Gastrocnemius medialis (tissue), 4 donors: ENCODE results near the gene NRXN2.

Source experiments
- CTCF ChIP-seq, 5 experiments: fragments of 450-650 bp in 3 of 5; fragments of 200-600 bp in 2 of 5; sonication (generic) in 2 of 5; IDR thresholded peaks in 4 of 5; conservative IDR thresholded peaks in 1 of 5; 1 replicate in 4 of 5; 2 replicates in 1 of 5; pipeline ENCODE4 v1.5.1; 2016 to 2019; ENCODE audit warnings: antibody characterized with exemption in 5 of 5, mild to moderate bottlenecking in 3 of 5, moderate library complexity in 3 of 5
- POLR2A ChIP-seq, 2 donors: fragments of 450-650 bp; IDR thresholded peaks; one replicate each; pipeline ENCODE4 v1.6.1; 2017; ENCODE audit warnings: antibody characterized with exemption in 2 of 2, mild to moderate bottlenecking in 2 of 2, moderate library complexity in 2 of 2

DNA sequence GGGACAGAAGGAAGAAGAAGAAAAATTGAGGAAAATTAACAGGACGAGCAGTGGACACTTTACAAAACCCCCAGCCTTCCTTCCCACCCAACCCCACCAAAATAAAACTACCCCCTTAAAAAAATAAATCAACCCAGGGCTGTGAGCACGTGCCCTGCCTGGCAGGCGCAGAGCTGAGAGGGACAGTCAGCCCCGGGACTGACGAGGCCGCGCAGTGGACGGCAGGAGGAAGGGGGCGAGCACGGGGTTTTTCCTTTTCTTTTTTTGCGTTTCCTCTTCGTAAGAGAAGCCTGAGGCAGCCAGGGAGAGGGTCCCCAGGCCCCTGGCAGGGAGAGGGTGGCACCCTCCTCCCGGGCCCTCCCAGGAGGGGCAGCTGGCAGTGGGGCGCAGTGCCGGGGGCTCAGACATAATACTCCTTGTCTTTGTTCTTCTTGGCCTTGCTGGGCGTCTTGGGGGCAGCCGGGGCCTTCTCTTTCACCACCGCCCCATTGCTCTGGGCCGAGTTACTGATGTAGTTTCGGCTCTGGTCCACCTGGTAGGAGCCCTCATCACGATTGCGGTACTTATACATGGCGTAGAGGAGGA is 116.1 kb downstream of the NRXN2 start:
- TF ChIP-seq POLR2A (IDR thresholded peaks at IDR 0.05) (no peak), CTCF (IDR thresholded peaks at IDR 0.05 in 4 of 5, conservative IDR thresholded peaks at IDR 0.05 in 1 of 5) (no peak)
